Omental fat pad (tissue), 4 donors: ENCODE results near the gene NIM1K. TPM values are rescaled to one million over a fixed set of nuclear protein-coding genes. Genes with fewer than 3 reads are reported as not detected.
"Not testable (repeated sequence)": the region's sequence is repeated elsewhere in the genome, so short reads cannot be mapped to it uniquely, and the experiment has no call there.

Experiments
- ATAC-seq: fragments of 150-250 bp; one replicate; pipeline ENCODE4 v1.9.1; 2016; ENCODE audit warnings: mild to moderate bottlenecking, moderate library complexity; ENCODE audit not compliant: low FRiP score
- DNase-seq: peaks from one replicate; pipeline ENCODE4 v3.0.0-alpha.2; 2019; ENCODE audit warnings: low spot score
- total RNA-seq, 4 donors: library from RNA; depleted of rRNA; stranded (reverse); fragments of >200 nt; gene quantifications; one replicate each; pipeline ENCODE4 v1.1.0, GENCODE V29; 2016
- TF ChIP-seq, protein P1 (sequence below), 3 donors: fragments of 450-650 bp; IDR thresholded peaks; one replicate each; pipeline ENCODE4 v1.5.1; 2016 to 2017; ENCODE audit warnings: antibody characterized with exemption in 3 of 3, mild to moderate bottlenecking in 3 of 3, moderate library complexity in 2 of 3

Gene NIM1K
- total RNA-seq, 4 donors from 2014 or later, result 0.12 to 0.79 (median 0.19) TPM; not detected in 1

DNA sequence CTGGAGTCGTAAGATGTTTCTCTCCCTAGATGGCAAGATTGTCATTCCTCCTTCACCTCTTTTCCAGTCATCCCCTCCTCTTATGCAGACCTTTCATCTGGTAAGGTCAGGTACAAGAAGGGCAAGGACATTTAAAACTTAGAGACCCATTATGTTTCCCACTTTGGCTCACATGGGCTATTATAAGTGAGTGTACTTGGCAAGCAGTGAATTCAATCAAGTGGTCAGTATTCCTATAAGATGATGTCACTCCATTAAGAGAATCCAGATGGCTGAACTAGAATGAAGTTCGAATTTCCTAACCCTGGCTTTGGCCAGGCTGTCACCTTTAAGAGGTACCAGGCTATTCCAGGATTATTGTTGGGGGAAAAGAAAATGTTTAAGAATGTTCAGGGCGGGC, 39.1 kb upstream of the NIM1K start:
- no peak for DNase-seq
- no peak for ATAC-seq
- TF ChIP-seq, protein P1, sequence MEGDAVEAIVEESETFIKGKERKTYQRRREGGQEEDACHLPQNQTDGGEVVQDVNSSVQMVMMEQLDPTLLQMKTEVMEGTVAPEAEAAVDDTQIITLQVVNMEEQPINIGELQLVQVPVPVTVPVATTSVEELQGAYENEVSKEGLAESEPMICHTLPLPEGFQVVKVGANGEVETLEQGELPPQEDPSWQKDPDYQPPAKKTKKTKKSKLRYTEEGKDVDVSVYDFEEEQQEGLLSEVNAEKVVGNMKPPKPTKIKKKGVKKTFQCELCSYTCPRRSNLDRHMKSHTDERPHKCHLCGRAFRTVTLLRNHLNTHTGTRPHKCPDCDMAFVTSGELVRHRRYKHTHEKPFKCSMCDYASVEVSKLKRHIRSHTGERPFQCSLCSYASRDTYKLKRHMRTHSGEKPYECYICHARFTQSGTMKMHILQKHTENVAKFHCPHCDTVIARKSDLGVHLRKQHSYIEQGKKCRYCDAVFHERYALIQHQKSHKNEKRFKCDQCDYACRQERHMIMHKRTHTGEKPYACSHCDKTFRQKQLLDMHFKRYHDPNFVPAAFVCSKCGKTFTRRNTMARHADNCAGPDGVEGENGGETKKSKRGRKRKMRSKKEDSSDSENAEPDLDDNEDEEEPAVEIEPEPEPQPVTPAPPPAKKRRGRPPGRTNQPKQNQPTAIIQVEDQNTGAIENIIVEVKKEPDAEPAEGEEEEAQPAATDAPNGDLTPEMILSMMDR (IDR thresholded peaks at IDR 0.05), result no peak

DNA sequence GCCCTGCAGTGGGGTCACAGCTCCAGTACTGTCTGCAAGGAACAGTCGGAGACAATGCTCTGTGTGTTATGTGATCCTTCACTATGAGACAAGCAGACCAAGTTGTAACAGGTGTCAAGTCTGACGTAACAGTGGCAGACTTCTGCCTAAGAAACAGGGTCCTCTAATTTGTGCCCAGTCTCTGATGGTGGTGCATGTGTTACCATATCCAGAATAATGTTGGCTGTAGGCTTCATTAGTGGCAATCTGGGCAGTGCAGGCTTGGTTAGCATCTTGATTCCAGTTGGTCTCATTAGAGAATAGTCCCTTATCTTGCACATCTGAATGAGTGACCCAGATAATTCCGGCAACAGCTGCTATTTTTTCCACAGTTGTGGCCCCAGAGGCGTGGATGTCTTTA, 37.6 kb upstream of the NIM1K start:
- no peak for ATAC-seq
- TF ChIP-seq, protein P1 (IDR thresholded peaks at IDR 0.05), result no peak

DNA sequence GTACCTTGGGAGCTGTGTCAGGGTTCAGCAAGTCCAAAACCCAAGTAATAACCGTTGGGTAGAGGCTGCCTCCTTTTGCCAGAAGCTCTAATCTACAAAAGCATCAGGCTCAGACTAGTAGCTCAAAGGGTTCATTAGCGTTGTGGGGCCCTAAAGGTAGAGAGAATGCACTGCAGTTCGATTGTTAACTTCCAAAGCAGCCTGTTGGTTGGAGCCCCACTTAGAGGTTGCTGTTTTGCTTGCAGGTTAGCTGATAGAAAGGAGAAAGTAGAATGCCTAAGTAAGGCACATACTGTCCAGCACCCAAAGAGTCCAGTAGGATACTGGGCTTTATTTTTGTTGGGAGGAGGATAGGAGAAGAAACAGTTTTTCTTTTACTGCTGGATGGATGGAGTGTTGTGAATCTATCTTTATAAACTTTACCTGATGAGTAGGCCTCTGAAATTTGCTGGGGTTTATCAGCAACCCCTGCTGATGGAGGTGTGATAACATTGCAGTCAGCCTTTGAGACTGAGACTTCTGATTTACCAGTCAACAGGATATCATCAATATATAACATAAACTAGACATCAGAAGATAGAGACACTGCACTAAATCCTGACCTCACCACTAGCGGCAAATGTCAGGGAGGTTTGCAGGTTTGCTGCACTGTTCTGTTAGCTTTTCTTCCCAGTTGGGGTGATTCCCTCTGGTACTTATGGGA, 36.5 kb upstream of the NIM1K start:
- ATAC-seq (no peak), DNase-seq (no peak)
- TF ChIP-seq, protein P1 (IDR thresholded peaks at IDR 0.05), result no peak

More for the DNA sequence above, 37.6 kb upstream of the NIM1K start:
- DNase-seq, result no peak

DNA sequence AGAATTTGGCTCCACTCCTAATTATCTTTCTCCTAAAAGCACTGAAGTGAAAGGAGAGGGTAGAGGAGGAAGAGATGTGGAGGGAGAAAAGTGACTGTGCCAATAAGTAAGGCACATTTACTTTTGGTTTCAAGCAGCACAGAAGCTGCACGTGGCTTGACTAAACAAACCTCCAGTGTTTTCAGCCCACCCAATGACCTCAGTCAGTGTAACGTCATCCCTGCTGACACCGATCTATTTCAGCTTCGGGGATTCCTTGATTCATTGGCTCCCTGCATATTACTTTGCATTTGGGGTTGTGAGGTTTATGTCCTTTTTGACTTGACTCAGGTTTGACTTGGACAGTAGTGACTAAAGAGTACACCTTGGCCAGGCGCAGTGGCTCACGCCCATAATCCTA, 35.6 kb upstream of the NIM1K start:
- DNase-seq (no peak), ATAC-seq (no peak)
- TF ChIP-seq, protein P1 (IDR thresholded peaks at IDR 0.05), result no peak

DNA sequence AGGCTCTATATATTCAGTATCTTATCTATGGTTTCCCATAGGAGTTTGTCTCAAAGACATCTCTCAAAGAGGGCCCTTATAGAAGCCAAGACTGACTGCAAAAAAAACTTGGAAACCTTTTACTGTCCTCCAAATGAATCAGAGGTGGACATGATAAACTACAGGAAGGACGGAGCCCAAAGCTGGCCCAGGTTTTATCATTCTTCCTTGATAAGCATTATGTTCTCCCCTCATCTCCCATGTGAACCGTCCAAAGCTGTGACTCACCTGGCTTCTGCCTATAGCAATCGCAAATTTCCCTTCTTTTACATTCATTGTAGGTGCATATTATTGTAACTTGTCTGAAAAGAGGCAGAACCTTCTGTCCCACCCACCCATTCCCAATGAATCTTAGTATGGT, 35.0 kb upstream of the NIM1K start:
- TF ChIP-seq, protein P1 (IDR thresholded peaks at IDR 0.05), result no peak
- ATAC-seq (no peak), DNase-seq (no peak)

DNA sequence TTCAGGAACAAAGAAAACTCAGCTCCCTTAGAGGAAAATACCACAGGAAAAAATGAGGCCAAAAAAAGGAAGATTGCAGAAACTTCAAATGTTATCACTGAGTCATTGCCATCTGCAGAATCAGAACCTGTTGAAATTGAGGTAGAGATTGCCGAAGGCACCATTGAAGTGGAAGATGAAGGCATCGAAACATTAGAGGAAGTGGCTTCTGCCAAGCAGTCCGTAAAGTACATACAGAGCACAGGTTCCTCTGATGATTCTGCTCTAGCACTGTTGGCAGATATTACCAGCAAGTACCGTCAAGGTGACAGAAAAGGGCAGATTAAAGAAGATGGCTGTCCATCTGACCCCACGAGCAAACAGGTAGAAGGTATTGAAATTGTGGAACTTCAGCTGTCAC, 30.8 kb upstream of the NIM1K start:
- no peak for DNase-seq
- no peak for ATAC-seq
- TF ChIP-seq, protein P1 (IDR thresholded peaks at IDR 0.05), result no peak

DNA sequence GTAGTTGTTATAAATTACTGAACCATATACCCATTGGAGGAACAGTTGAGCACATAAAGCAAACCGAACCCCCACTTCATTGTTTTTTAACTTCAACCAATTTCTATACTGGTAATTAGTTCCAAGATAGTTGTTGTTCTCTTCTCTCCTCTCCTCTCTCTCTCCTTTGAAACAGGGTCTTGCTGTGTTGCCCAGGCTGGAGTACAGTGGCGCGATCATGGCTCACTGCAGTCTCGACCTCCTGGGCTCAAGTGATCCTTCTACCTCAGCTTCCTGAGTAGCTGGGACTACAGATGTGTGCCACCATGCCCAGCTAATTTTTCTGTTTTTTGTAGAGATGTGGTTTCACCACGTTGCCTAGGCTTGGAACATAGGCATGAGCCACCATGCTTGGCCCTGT, 27.2 kb upstream of the NIM1K start:
- ATAC-seq, DNase-seq: not testable (repeated sequence)
